Measurements from ENCODE around the gene USP17L18.
"Not testable (repeated sequence)": the region's sequence is repeated elsewhere in the genome, so short reads cannot be mapped to it uniquely, and the experiment has no call there.

Gene USP17L18

DNA sequence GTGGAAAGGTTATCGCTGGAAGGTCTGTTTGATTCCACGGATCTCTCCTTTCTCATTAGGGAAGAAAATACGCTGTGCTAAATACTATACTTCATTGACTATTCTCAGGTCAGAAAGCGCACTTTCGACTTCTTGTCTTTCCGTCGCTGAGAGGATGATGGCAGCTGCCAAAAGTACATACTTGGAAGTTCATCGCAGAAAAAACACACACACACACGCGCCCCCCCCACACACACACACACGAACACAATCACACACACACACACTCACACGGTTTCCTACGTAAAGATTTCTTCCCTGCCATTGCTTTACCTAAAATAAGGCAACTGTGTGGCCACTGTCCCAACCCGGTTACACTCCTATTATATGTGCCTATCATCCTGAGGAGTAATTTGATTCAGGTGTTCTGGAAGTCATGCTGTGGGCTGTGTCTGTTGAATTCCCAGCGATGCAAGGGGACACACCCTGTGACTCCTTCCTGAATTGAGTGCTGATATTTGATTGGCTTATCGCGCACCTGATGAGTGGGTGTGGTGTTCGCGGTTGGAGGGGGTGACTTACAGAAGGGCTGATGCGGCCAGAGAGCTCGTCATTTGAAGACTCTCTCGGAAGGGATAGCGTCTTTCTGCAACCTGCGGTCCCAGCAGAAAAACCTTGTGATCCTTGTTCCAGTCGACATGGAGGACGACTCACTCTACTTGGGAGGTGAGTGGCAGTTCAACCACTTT is at the start of gene USP17L18:
Gene USP17L18 (plus strand): TSS at position 678 of the 728 bp plus-strand sequence. CDS start 0 bp downstream, at position 678.
- DNase-seq (ENCODE audit: low read depth): not testable (repeated sequence)

DNA sequence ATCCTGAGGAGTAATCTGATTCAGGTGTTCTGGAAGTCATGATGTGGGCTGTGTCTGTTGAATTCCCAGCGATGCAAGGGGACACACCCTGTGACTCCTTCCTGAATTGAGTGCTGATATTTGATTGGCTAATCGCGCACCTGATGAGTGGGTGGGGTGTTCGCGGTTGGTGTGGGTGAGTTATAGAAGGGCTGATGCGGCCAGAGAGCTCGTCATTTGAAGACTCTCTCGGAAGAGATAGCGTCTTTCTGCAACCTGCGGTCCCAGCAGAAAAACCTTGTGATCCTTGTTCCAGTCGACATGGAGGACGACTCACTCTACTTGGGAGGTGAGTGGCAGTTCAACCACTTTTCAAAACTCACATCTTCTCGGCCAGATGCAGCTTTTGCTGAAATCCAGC is 38.1 kb upstream of the USP17L18 start, which contains the start of gene USP17L10:
Gene USP17L10 (plus strand): TSS at position 301 of the 400 bp plus-strand sequence. CDS start 0 bp downstream, at position 301.
- not testable (repeated sequence) for DNase-seq (ENCODE audit: low read depth); H3K4me3 ChIP-seq (ENCODE audit: control insufficient read depth, low read depth, low read length)

More for the DNA sequence above, at the start of gene USP17L18:
- H3K4me3 ChIP-seq (ENCODE audit: control insufficient read depth, low read depth, low read length): not testable (repeated sequence)

DNA sequence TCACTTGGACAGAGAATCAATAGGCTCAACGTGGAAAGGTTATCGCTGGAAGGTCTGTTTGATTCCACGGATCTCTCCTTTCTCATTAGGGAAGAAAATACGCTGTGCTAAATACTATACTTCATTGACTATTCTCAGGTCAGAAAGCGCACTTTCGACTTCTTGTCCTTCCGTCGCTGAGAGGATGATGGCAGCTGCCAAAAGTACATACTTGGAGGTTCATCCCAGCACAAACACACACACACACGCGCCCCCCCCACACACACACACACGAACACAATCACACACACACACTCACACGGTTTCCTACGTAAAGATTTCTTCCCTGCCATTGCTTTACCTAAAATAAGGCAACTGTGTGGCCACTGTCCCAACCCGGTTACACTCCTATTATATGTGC is 33.7 kb upstream of the USP17L18 start:
- DNase-seq (ENCODE audit: low read depth); H3K4me3 ChIP-seq (ENCODE audit: control insufficient read depth, low read depth, low read length): not testable (repeated sequence)

DNA sequence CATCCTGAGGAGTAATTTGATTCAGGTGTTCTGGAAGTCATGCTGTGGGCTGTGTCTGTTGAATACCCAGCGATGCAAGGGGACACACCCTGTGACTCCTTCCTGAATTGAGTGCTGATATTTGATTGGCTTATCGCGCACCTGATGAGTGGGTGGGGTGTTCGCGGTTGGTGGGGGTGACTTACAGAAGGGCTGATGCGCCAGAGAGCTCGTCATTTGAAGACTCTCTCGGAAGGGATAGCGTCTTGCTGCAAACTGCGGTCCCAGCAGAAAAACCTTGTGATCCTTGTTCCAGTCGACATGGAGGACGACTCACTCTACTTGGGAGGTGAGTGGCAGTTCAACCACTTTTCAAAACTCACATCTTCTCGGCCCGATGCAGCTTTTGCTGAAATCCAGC is 33.3 kb upstream of the USP17L18 start, which contains the start of gene USP17L11:
Gene USP17L11 (plus strand): TSS at position 301 of the 400 bp plus-strand sequence. CDS start 0 bp downstream, at position 301.
- H3K4me3 ChIP-seq (ENCODE audit: control insufficient read depth, low read depth, low read length); DNase-seq (ENCODE audit: low read depth): not testable (repeated sequence)

- H3K4me3 ChIP-seq (ENCODE audit: control insufficient read depth, low read depth, low read length); DNase-seq (ENCODE audit: low read depth): not testable (repeated sequence)
Observed at GRCh38 chr4:9219852-9220251, 28.6 kb upstream of the USP17L18 start, which contains the start of gene USP17L12. Gene USP17L12 (plus strand): TSS chr4:9220152. CDS start chr4:9220152, 0 bp downstream.

GRCh38 chr4:9224596-9224995 is 23.8 kb upstream of the USP17L18 start, which contains the start of gene USP17L13:
Gene USP17L13 (plus strand): TSS chr4:9224896. CDS start chr4:9224896, 0 bp downstream.
- H3K4me3 ChIP-seq (ENCODE audit: control insufficient read depth, low read depth, low read length); DNase-seq (ENCODE audit: low read depth): not testable (repeated sequence)

- not testable (repeated sequence) for DNase-seq (ENCODE audit: low read depth); H3K4me3 ChIP-seq (ENCODE audit: control insufficient read depth, low read depth, low read length)
Observed at GRCh38 chr4:9230249-9230648, 18.2 kb upstream of the USP17L18 start.

DNA sequence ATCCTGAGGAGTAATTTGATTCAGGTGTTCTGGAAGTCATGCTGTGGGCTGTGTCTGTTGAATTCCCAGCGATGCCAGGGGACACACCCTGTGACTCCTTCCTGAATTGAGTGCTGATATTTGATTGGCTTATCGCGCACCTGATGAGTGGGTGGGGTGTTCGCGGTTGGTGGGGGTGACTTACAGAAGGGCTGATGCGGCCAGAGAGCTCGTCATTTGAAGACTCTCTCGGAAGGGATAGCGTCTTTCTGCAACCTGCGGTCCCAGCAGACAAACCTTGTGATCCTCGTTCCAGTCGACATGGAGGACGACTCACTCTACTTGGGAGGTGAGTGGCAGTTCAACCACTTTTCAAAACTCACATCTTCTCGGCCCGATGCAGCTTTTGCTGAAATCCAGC is 14.3 kb upstream of the USP17L18 start, which contains the start of gene USP17L15:
Gene USP17L15 (plus strand): TSS at position 301 of the 400 bp plus-strand sequence. CDS start 0 bp downstream, at position 301.
- H3K4me3 ChIP-seq (ENCODE audit: control insufficient read depth, low read depth, low read length); DNase-seq (ENCODE audit: low read depth): not testable (repeated sequence)

DNA sequence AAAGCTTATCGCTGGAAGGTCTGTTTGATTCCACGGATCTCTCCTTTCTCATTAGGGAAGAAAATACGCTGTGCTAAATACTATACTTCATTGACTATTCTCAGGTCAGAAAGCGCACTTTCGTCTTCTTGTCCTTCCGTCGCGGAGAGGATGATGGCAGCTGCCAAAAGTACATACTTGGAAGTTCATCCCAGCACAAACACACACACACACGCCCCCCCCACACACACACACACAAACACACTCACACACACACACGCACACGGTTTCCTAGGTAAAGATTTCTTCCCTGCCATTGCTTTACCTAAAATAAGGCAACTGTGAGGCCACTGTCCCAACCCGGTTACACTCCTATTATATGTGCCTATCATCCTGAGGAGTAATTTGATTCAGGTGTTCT is 10.0 kb upstream of the USP17L18 start:
- not testable (repeated sequence) for H3K4me3 ChIP-seq (ENCODE audit: control insufficient read depth, low read depth, low read length); DNase-seq (ENCODE audit: low read depth)

GRCh38 chr4:9243579-9243978 is 4.9 kb upstream of the USP17L18 start, which contains the start of gene USP17L17:
Gene USP17L17 (plus strand): TSS chr4:9243879. CDS start chr4:9243879, 0 bp downstream.
- not testable (repeated sequence) for H3K4me3 ChIP-seq (ENCODE audit: control insufficient read depth, low read depth, low read length); DNase-seq (ENCODE audit: low read depth)

DNA sequence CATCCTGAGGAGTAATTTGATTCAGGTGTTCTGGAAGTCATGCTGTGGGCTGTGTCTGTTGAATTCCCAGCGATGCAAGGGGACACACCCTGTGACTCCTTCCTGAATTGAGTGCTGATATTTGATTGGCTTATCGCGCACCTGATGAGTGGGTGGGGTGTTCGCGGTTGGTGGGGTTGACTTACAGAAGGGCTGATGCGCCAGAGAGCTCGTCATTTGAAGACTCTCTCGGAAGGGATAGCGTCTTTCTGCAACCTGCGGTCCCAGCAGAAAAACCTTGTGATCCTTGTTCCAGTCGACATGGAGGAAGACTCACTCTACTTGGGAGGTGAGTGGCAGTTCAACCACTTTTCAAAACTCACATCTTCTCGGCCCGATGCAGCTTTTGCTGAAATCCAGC is 4.6 kb downstream of the USP17L18 start, which contains the start of gene USP17L19:
Gene USP17L19 (plus strand): TSS at position 301 of the 400 bp plus-strand sequence. CDS start 0 bp downstream, at position 301.
- DNase-seq (ENCODE audit: low read depth); H3K4me3 ChIP-seq (ENCODE audit: control insufficient read depth, low read depth, low read length): not testable (repeated sequence)

GRCh38 chr4:9257824-9258223 is 9.4 kb downstream of the USP17L18 start, which contains the start of gene USP17L20:
Gene USP17L20 (plus strand): TSS chr4:9258124. CDS start chr4:9258124, 0 bp downstream.
- H3K4me3 ChIP-seq (ENCODE audit: control insufficient read depth, low read depth, low read length); DNase-seq (ENCODE audit: low read depth): not testable (repeated sequence)

DNA sequence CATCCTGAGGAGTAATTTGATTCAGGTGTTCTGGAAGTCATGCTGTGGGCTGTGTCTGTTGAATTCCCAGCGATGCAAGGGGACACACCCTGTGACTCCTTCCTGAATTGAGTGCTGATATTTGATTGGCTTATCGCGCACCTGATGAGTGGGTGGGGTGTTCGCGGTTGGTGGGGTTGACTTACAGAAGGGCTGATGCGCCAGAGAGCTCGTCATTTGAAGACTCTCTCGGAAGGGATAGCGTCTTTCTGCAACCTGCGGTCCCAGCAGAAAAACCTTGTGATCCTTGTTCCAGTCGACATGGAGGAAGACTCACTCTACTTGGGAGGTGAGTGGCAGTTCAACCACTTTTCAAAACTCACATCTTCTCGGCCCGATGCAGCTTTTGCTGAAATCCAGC is 14.1 kb downstream of the USP17L18 start, which contains the start of gene USP17L21:
Gene USP17L21 (plus strand): TSS at position 301 of the 400 bp plus-strand sequence. CDS start 0 bp downstream, at position 301.
- DNase-seq (ENCODE audit: low read depth); H3K4me3 ChIP-seq (ENCODE audit: control insufficient read depth, low read depth, low read length): not testable (repeated sequence)

DNA sequence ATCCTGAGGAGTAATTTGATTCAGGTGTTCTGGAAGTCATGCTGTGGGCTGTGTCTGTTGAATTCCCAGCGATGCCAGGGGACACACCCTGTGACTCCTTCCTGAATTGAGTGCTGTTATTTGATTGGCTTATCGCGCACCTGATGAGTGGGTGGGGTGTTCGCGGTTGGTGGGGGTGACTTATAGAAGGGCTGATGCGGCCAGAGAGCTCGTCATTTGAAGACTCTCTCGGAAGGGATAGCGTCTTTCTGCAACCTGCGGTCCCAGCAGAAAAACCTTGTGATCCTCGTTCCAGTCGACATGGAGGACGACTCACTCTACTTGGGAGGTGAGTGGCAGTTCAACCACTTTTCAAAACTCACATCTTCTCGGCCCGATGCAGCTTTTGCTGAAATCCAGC is 18.9 kb downstream of the USP17L18 start, which contains the start of gene USP17L22:
Gene USP17L22 (plus strand): TSS at position 301 of the 400 bp plus-strand sequence. CDS start 0 bp downstream, at position 301.
- DNase-seq (ENCODE audit: low read depth); H3K4me3 ChIP-seq (ENCODE audit: control insufficient read depth, low read depth, low read length): not testable (repeated sequence)

- H3K4me3 ChIP-seq (ENCODE audit: control insufficient read depth, low read depth, low read length); DNase-seq (ENCODE audit: low read depth): not testable (repeated sequence)
Observed at GRCh38 chr4:9271719-9272118, 23.3 kb downstream of the USP17L18 start.
